CD4-positive, alpha-beta T cell treated with Interferon gamma for 1 hour (primary cell): ENCODE results near the gene SCLT1.

Experiments
- DNase-seq: peaks from one replicate; pipeline ENCODE4 v3.0.0-alpha.2; 2020

Gene SCLT1

DNA sequence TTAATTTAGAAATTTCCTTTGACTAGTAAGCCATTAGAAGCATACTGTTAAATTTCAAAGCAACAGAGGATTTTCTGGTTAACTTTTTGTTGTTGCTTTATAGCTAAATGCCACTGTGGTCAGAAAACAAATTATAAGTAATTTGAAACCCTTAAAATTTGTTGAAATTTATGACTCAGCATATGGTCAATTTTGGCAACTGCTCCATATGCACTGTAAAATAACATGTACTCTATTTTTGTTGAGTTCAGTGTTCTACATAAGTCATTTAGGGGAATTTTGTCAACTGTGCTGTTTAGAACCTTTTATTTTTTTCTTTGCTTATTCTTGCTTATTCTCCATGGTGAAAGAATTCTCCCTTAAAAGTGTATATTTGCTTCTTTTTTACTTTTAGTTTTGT lies 28.6 kb downstream of the SCLT1 start:
- DNase-seq = no peak

DNA sequence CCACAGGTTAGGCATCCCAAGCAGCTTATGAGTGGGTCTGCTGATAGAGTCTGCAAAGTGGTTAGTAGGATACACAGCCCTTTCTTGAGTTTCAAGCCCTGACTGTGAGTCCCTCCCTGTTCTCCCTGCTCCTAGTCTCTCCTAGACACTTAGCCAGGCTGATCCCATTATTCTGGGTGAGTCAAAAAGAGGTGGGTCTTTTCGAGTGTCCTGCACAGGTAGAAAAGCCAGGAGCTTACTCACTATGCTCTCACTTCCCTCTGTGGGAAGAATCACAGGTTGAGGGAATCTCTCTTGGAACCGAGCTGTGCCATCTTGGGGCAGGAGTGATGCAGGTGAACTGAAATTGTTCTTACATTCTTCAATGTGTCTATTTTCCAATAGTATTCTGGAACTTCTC lies 29.7 kb downstream of the SCLT1 start:
- DNase-seq = no peak

GRCh38 chr4:129062580-129062979 lies 30.8 kb downstream of the SCLT1 start:
- DNase-seq = no peak

DNA sequence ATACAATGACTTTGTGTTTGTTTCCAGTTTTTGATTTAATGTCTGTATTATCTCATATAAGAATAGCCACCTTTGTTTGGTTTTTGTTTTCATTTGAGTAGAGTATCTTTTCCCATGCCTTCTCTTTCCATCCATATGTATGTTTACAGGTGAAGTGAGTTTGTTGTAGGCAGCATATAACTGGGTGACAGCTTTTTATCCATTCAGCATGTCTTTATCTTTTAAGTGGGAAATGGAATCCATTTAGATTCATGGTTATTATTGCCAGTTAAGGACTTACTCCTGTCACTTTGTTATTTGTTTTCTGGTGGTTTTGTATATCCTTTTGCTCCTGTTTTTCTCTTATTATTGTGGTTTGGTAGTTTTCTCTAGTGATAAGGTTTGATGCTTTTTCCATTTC lies 34.3 kb downstream of the SCLT1 start:
- DNase-seq = no peak

DNA sequence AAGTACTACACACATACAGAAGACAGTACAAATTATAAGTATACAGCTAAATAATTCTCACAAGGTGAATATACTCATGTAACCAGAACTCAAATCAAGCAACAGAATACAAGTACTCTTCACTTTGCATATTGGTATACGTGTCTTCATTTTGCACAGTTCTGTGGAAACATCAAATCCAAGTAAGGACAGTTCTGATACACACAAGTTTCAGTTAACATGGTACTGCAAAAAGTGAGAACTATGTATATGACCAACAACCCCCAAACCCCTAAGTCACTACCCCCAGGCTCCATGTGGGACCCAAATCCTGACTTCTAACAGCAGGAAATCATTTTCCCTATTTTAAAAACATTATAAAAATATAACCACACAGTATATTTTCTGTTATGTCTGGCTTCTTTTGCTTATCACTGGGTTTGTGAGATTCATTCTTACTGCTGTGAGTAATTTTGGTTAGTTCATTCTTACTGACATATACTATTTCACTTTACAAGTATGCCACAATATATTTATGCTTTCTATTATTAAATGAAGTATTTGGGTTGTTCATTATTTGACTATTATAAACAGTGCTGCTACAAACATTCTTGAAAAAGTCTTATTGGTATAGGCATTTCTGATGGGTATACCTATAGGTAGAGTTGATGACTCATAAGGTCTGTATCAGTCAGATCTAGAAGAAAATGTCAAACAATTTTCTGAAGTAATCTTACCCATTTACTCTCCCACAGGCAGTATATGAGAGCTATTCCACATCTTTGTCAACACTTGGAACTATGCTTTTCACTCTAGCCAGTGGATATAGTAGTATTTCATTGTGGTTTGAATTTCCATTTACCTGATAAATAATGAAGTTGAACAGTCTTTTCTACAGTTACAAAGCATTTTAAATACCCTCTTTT lies 47.0 kb downstream of the SCLT1 start:
- DNase-seq = no peak

DNA sequence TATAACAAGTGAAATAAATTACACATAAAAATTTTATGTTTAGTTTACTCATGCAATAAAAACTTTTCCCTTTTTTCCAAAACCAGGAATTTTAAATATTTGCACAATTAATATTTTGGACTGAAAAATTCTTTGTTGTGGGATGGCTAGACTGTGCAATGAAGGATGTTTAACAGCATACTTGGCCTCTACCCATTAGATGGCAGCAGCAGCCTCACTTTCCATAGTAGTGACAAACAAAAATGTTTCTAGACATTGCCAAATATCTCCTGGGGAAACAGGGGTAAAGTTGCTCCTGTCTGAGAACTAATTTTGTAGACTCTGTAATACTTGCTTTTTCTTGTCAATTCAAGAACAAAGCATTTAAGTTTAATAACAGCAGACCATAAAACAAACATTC lies 49.8 kb downstream of the SCLT1 start:
- no peak for DNase-seq

DNA sequence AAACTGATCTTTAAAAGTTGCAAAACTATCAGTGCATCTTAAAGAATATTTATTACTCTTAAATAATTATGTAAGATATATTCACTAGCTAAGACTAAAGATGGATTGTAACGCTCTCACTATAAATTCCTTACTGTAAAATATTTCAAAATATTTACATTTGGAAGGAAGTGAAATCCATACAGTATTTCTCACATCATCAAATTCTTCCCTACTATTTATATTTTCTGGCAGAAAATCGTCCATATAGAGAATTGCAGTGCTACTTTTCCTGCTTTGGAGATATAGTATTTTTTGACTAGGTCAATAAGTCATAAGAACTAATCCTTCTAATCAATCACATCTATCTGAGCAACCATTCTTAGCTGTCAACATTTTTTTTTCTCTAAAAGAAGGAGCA lies 52.9 kb downstream of the SCLT1 start:
- DNase-seq = no peak

DNA sequence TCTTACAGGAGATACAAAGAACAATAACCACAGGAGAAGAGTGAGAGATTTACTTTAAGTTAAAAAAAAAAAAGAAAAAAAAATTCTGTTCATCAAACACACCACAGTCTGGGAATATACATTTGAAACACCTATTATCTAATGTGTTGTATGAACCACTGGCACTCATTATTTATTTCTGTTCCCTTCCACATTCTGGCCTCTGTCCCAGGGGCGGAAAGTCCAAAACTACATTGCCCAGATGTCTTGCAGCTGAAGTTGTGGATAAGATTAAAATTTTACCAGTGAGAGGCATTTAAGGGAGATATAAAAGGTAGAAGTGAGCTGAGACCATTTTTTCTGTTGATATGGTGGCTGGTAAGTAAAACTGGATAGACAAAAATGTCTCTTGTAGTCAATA lies 56.2 kb downstream of the SCLT1 start:
- DNase-seq = no peak

DNA sequence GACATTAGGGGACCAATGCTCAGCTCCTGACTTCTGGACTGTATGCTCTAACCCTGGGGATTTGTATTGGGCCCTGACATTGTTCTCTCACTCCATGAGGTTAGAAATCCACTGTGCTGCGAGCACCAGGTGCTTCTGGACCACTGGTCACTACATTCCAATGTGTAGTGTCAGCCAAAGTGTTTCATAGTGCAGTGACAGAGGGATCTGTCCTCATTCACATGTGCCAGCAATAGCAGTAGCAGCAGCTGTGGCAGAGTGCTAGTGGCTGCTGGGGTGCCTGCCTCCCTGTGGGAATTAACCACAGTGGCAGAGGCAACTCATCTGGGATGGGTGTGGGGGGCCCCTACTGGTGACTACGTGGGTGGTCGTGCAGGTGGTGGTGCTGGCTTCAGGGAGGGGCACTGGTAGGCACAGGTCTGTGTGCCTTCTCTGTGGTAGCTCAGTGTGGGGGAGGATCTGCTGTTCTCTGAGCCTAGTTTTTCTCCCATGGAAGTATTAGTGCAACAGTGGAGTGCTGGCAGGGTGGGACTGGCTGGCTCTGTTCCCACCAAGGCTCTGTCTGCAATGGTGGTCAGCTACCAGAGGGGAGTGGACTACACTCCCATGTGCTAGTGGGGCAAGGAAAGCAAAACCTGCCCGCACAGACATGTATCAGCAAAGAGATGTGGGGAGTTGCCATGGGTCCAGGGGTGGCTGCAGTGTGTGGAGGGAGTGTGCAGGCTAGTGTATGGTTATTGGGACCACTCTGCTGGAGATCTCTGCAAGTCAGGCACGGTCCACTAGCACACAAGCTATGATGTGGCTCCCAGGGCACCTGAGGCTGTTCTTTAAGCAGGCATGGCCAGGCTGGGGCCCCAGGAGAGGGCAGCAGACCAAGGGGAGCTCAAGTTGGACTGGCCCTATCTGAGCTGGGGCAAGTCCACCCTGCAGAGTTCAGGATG lies 78.5 kb downstream of the SCLT1 start:
- DNase-seq = no peak

- DNase-seq = no peak
These were observed 85.2 kb downstream of the SCLT1 start for GRCh38 chr4:129008096-129008495.

DNA sequence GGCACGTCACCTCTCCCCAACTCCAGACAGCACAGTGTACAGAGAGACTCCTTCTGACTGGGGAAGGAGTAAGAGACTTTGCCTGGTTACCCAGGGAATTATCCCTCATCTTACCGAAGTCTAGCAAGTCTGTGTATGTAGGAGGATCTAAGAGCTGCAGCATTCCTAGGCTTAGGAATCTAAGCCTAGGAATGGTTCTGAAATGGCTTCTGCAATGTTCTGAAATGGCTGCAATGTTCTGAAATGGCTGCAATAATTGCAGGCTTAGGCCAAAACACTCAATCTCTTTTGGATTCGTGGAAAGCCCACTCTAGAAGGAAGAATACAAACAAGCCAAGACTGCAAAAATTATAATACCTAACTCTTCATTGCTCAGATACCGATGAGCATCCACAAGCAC lies 106.4 kb downstream of the SCLT1 start:
- no peak for DNase-seq

DNA sequence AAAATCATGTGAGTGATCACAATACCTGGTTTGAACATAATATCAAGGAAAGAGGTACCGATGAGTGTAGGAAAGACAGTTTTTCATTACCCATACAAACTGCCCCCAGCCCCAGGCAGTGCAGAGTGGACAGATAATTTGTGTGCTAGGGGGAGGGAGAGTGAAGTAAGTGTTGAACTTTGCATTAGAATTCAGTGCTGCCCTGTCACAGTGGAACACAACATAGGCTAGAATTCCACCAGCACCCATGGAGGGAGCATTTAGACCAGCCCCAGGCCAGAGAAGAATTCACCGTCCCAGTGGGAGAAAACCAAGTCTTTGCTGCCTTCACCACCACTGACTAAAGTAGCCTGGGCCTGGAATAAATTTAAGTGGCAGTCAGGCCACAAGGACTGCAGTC lies 107.3 kb downstream of the SCLT1 start:
- DNase-seq = no peak

GRCh38 chr4:128983771-128984485 lies 109.4 kb downstream of the SCLT1 start:
- no peak for DNase-seq

GRCh38 chr4:128981377-128981776 lies 112.0 kb downstream of the SCLT1 start:
- no peak for DNase-seq

GRCh38 chr4:128980816-128981326 lies 112.5 kb downstream of the SCLT1 start:
- no peak for DNase-seq

- no peak for DNase-seq
These were observed 113.4 kb downstream of the SCLT1 start for GRCh38 chr4:128979934-128980333.

DNA sequence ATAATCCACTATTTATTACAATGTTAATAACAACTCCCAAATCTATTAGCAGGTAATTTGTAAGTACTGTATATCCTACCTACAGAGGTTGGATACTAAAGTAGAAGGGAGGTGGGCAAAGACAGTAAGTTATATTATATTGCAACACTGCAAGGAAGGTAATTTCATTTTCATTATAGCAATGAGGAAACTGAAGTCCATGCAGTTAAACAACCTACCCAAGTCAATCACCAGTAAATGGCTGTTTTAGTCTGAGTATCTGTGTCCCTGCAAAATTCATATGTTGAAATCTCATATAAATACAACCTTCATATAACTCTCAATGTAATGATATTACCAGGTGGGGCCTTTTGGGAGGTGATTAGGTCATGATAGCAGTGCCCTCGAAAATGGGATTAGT lies 114.4 kb downstream of the SCLT1 start:
- no peak for DNase-seq

DNA sequence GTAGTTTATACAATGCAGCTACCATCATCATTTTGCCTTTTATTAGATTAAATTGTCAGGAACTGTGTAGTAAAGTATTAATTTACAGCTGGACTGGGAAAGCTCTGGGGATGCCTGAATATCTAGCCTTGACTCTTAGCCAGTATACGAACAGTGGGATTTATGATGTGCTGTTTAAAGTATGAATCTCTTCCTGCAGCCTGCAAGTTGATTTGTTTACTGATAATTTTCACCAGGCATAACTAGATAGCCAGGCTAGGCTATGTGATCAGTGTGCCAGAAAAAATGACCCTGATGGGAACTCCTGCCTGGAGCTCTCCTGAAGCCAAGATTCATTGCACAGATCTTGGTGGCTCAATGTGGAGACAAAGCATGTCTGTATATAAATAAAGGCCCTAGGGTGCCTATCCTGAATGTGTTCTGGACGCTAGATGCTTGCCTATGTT lies 119.2 kb downstream of the SCLT1 start:
- no peak for DNase-seq

DNA sequence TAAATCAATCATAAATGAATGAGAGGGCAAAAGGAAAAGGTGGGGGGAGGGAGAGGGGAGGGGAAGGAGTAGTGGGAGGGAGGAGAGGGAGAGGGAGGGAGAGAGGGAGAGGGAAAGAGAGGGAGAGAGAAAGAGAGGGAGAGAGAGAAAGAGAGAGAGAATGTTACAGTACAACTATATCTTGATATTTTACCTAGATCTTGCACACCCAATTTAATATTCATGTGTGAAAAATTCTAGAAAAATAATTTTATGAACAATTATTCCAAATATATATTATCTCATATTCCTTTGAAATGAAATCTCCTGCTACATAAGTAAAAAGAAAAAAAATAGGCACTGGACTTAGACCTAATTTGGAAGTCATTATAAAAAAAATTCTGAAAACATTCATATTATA lies 120.0 kb downstream of the SCLT1 start:
- DNase-seq = no peak

GRCh38 chr4:128961405-128961804 lies 131.9 kb downstream of the SCLT1 start:
- no peak for DNase-seq

DNA sequence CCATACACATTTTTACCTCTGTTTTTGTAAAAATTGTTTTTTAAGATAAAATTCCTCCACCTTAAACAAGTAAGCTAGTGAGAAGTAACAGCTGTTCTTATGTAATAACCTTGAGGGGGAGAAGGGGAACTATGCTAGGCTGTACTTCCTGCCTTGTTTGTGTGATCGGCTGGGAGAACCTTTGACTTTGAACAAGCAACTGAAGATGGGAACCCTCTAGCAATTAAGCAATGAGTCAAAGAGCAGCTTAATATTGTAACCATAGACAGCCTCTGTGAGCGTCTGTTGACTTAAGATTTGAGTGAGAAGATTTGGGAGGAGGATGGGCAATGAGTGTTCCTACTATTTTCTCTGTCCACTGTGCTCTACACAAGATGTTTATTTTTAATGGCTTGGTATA lies 135.1 kb downstream of the SCLT1 start:
- DNase-seq = no peak

DNA sequence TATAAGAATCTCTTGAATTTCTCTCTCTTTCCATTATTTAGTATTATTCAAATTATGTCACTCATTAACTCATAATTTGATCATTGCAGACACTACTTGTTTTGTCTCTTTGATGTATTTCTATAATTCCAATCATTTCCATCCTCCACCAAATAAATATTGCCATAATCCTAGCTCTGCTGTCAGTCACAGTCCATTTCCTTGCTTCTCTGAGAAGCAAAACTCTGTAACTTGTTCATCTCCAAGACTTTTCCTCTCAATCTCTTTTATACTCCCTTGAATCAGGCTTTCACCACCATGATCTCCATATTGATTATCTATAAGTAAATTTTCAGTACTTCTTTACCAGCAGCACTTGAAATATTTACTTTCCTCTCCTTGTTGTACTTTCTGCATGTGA lies 135.9 kb downstream of the SCLT1 start:
- no peak for DNase-seq

DNA sequence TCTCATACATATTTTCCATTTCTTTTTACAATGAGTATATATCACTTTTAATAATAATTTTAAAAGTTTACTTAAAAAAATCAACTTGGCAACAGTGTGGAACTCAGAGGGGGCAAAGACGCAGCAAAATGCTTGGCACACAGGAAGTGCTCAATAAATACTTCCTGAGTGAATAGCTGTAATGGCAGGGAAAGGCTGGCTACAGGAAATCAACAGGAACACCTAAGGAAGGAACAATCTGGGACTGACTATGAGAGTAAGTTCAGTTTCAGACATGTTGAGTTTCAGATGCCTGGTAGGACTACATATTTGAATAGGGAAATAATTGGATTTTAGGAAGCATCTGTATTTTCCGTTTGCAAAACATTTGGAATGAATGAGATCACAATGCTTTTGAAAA lies 137.6 kb downstream of the SCLT1 start:
- no peak for DNase-seq
